H1 (cell line): ENCODE results near the gene KIF3B. TPM values are rescaled to one million over a fixed set of nuclear protein-coding genes. Genes with fewer than 3 reads are reported as not detected.

Experiments
- CTCF ChIA-PET: fragments of 300-600 bp; sonication (Branson Sonifier 250); formaldehyde crosslinking; loops from one replicate; lab custom pipeline; 2021; ENCODE audit not compliant: partially characterized antibody; lab: Charles Lee
- POLR2A ChIA-PET: fragments of 300-600 bp; sonication (Branson Sonifier 250); formaldehyde crosslinking; loops from one replicate; lab custom pipeline; 2021; ENCODE audit warnings: inconsistent platforms; ENCODE audit not compliant: partially characterized antibody; lab: Charles Lee
- DNase-seq, 2 experiments: peaks; one replicate each; pipeline versions ENCODE4 v3.0.0 to v3.0.0-alpha.2; 2010 to 2022; ENCODE audit warnings: low spot score in 2 of 2, low read depth in 1 of 2, mixed read lengths in 1 of 2
- FAIRE-seq: peaks from 2 replicates; lab custom pipeline; 2011; peaks lifted over from hg19 to GRCh38; lab: Jason Lieb, UNC
- H2AFZ ChIP-seq: 2 replicates; pipeline ENCODE4 v1.8.1; 2012; ENCODE audit warnings: low read length, inconsistent platforms
- H2AK5ac ChIP-seq: 2 replicates; pipeline ENCODE4 v1.6.1; 2013; ENCODE audit warnings: low read depth, low read length
- H2BK120ac ChIP-seq: replicated peaks from 2 replicates; pipeline ENCODE3; 2013; ENCODE audit warnings: low read depth, low read length, inconsistent platforms
- H2BK12ac ChIP-seq: 2 replicates; pipeline ENCODE4 v1.6.1; 2013; ENCODE audit warnings: low read depth, low read length
- H2BK15ac ChIP-seq: 2 replicates; pipeline ENCODE4 v1.6.1; 2013; ENCODE audit warnings: low read length
- H2BK20ac ChIP-seq: 2 replicates; pipeline ENCODE4 v1.6.1; 2013; ENCODE audit warnings: low read length
- H2BK5ac ChIP-seq: 2 replicates; pipeline ENCODE4 v1.6.1; 2013; ENCODE audit warnings: low read depth, low read length
- H3K14ac ChIP-seq: 2 replicates; pipeline ENCODE4 v1.6.1; 2013; ENCODE audit warnings: inconsistent platforms; ENCODE audit not compliant: insufficient read length
- H3K18ac ChIP-seq: 2 replicates; pipeline ENCODE4 v1.6.1; 2013; ENCODE audit warnings: low read length; ENCODE audit errors: extremely low read depth
- H3K23ac ChIP-seq: 2 replicates; pipeline ENCODE4 v1.6.1; 2013; ENCODE audit warnings: inconsistent platforms; ENCODE audit not compliant: insufficient read length
- H3K23me2 ChIP-seq: 2 replicates; pipeline ENCODE4 v1.6.1; 2013; ENCODE audit warnings: low read depth, low read length
- H3K27ac ChIP-seq: 2 replicates; pipeline ENCODE4 v1.6.1; 2011; ENCODE audit warnings: low read depth, low read length, inconsistent platforms
- H3K27me3 ChIP-seq, 4 experiments: replicated peaks in 1 of 4; 1 replicate in 1 of 4; 2 replicates in 3 of 4; pipeline versions ENCODE4 v1.6.1 to v1.8.1; 2011 to 2013; ENCODE audit warnings: low read length in 3 of 4, mild to moderate bottlenecking in 3 of 4, inconsistent platforms in 2 of 4, mixed read lengths in 2 of 4, moderate library complexity in 1 of 4; ENCODE audit not compliant: control insufficient read depth in 3 of 4, insufficient read depth in 3 of 4; ENCODE audit errors: extremely low read depth in 1 of 4
- H3K36me3 ChIP-seq, 4 experiments: 2 replicates each; pipeline versions ENCODE4 v1.6.1 to v1.8.1; 2011 to 2013; ENCODE audit warnings: mild to moderate bottlenecking in 4 of 4, low read length in 3 of 4, moderate library complexity in 2 of 4, control low read depth in 1 of 4, inconsistent platforms in 1 of 4; ENCODE audit not compliant: insufficient read depth in 4 of 4, control insufficient read depth in 2 of 4
- H3K4ac ChIP-seq: replicated peaks from 2 replicates; pipeline ENCODE3; 2013; ENCODE audit warnings: low read length, low read depth, mixed read lengths, inconsistent platforms; ENCODE audit not compliant: insufficient read length
- H3K4me1 ChIP-seq, 4 experiments: replicated peaks in 1 of 4; 1 replicate in 1 of 4; 2 replicates in 3 of 4; pipeline versions ENCODE4 v1.6.1 to v1.8.1; 2011 to 2013; ENCODE audit warnings: low read length in 3 of 4, inconsistent platforms in 2 of 4, mixed read lengths in 1 of 4; ENCODE audit not compliant: insufficient read depth in 4 of 4, control insufficient read depth in 3 of 4
- H3K4me2 ChIP-seq, 2 experiments: 2 replicates each; pipeline versions ENCODE4 v1.6.1 to v1.8.1; 2011 to 2013; ENCODE audit warnings: low read depth in 2 of 2, low read length in 2 of 2, control low read depth in 1 of 2, inconsistent platforms in 1 of 2, mild to moderate bottlenecking in 1 of 2; ENCODE audit not compliant: insufficient read depth in 1 of 2
- H3K4me3 ChIP-seq, 4 experiments: fragments of 200-600, 300-600 bp in 1 of 4; sonication (generic), shearing (Covaris generic), sonication (Bioruptor Twin) in 1 of 4; 2 replicates each; pipeline versions ENCODE4 v1.5.1 to v1.8.1; 2011 to 2016; ENCODE audit warnings: low read length in 4 of 4, low read depth in 3 of 4, control low read depth in 2 of 4, inconsistent platforms in 2 of 4, mild to moderate bottlenecking in 2 of 4, mixed read lengths in 1 of 4, moderate library complexity in 1 of 4; ENCODE audit not compliant: insufficient read depth in 2 of 4; ENCODE audit errors: extremely low read depth in 1 of 4
- H3K56ac ChIP-seq: replicated peaks from 2 replicates; pipeline ENCODE3; 2013; ENCODE audit warnings: low read depth, mild to moderate bottlenecking, mixed read lengths, low read length, inconsistent platforms; ENCODE audit not compliant: insufficient read length
- H3K79me1 ChIP-seq: 2 replicates; pipeline ENCODE4 v1.6.1; 2013; ENCODE audit warnings: low read depth, low read length, control low read depth
- H3K79me2 ChIP-seq, 2 experiments: 2 replicates each; pipeline versions ENCODE4 v1.6.1 to v1.8.1; 2012 to 2013; ENCODE audit warnings: low read length in 2 of 2, mild to moderate bottlenecking in 2 of 2, inconsistent platforms in 1 of 2; ENCODE audit not compliant: insufficient read depth in 2 of 2, control insufficient read depth in 1 of 2
- H3K9ac ChIP-seq, 4 experiments: replicated peaks in 1 of 4; 1 replicate in 1 of 4; 2 replicates in 3 of 4; pipeline versions ENCODE4 v1.6.1 to v1.8.1; 2011 to 2013; ENCODE audit warnings: low read depth in 3 of 4, low read length in 3 of 4, control low read depth in 2 of 4, mild to moderate bottlenecking in 2 of 4, moderate library complexity in 2 of 4, inconsistent platforms in 1 of 4; ENCODE audit errors: extremely low read depth in 1 of 4
- H3K9me3 ChIP-seq, 2 experiments: 2 replicates each; pipeline versions ENCODE4 v1.6.1 to v1.8.1; 2012 to 2013; ENCODE audit warnings: mild to moderate bottlenecking in 2 of 2, moderate library complexity in 2 of 2, control low read depth in 1 of 2, inconsistent platforms in 1 of 2, low read depth in 1 of 2, low read length in 1 of 2, mixed read lengths in 1 of 2; ENCODE audit not compliant: insufficient read depth in 2 of 2
- H4K20me1 ChIP-seq, 2 experiments: replicated peaks in 1 of 2; 2 replicates each; pipeline versions ENCODE3 to v1.8.1; 2011 to 2013; ENCODE audit warnings: inconsistent platforms in 2 of 2, low read length in 2 of 2, mild to moderate bottlenecking in 1 of 2; ENCODE audit not compliant: insufficient read depth in 2 of 2, control insufficient read depth in 1 of 2
- H4K5ac ChIP-seq: 2 replicates; pipeline ENCODE4 v1.6.1; 2013; ENCODE audit warnings: low read length, low read depth, mixed read lengths, inconsistent platforms; ENCODE audit not compliant: insufficient read length
- H4K8ac ChIP-seq: 2 replicates; pipeline ENCODE4 v1.8.0; 2013; ENCODE audit warnings: mild to moderate bottlenecking, moderate library complexity, low read length, inconsistent platforms; ENCODE audit not compliant: insufficient read depth; ENCODE audit errors: extremely low read depth
- H4K91ac ChIP-seq: replicated peaks from 2 replicates; pipeline ENCODE3; 2013; ENCODE audit warnings: low read length, mixed read lengths, inconsistent platforms; ENCODE audit not compliant: insufficient read length
- ASH2L ChIP-seq: fragments of 200-600, 300-600 bp; sonication (generic); IDR thresholded peaks from one replicate; pipeline ENCODE4 v1.7.1; 2017; ENCODE audit warnings: low read length
- CBX5 ChIP-seq: fragments of 300-800, 300-1000 bp; sonication (generic); IDR thresholded peaks from 2 replicates; pipeline ENCODE4 v1.7.1; 2016; ENCODE audit warnings: antibody characterized with exemption, low read length, low read depth
- CREB1 ChIP-seq: IDR thresholded peaks from 2 replicates; pipeline ENCODE4 v1.6.1; 2012; ENCODE audit warnings: inconsistent platforms
- HDAC6 ChIP-seq: IDR thresholded peaks from one replicate; pipeline ENCODE4 v1.7.1; 2012; ENCODE audit warnings: low read depth, mild to moderate bottlenecking, inconsistent platforms, low read length, moderate library complexity
- KDM1A ChIP-seq: fragments of 200-600, 300-600 bp; sonication (generic); IDR thresholded peaks from 2 replicates; pipeline ENCODE4 v1.7.1; 2016; ENCODE audit warnings: mild to moderate bottlenecking, low read length, borderline replicate concordance
- KDM5A ChIP-seq: fragments of 200-600 bp; IDR thresholded peaks from 2 replicates; pipeline ENCODE4 v1.7.1; 2012; ENCODE audit warnings: mild to moderate bottlenecking, low read length, inconsistent platforms, mixed read lengths
- POLR2A ChIP-seq, 2 experiments: IDR thresholded peaks; 1 replicate in 1 of 2; 2 replicates in 1 of 2; pipeline ENCODE4 v1.6.1; 2011; ENCODE audit warnings: low read depth in 2 of 2, low read length in 2 of 2, mild to moderate bottlenecking in 2 of 2; ENCODE audit errors: control extremely low read depth in 1 of 2
- RFX5 ChIP-seq: IDR thresholded peaks from 2 replicates; pipeline ENCODE4 v1.6.1; 2011; ENCODE audit warnings: low read depth, low read length, improper control_type of control experiment, borderline replicate concordance
- SAP30 ChIP-seq: fragments of 300-600 bp; sonication (generic); IDR thresholded peaks from 2 replicates; pipeline ENCODE4 v1.7.1; 2012; ENCODE audit warnings: low read length, moderate library complexity, mild to moderate bottlenecking, inconsistent platforms; ENCODE audit not compliant: insufficient read depth, insufficient replicate concordance
- SP1 ChIP-seq: IDR thresholded peaks from 2 replicates; pipeline ENCODE4 v1.6.1; 2011; ENCODE audit warnings: low read depth, low read length
- SP2 ChIP-seq: IDR thresholded peaks from 2 replicates; pipeline ENCODE4 v1.6.1; 2012; ENCODE audit warnings: mild to moderate bottlenecking, low read length, inconsistent platforms
- SUZ12 ChIP-seq: fragments of 200-600 bp; sonication (generic); IDR thresholded peaks from 2 replicates; pipeline ENCODE4 v1.6.1; 2012; ENCODE audit warnings: mild to moderate bottlenecking, inconsistent platforms, low read length, moderate library complexity, mixed read lengths
- TAF7 ChIP-seq: optimal IDR thresholded peaks from 2 replicates; pipeline ENCODE3; 2011; ENCODE audit warnings: low read depth, mild to moderate bottlenecking, inconsistent platforms, low read length, moderate library complexity, borderline replicate concordance
- TEAD4 ChIP-seq: IDR thresholded peaks from 2 replicates; pipeline ENCODE4 v1.6.1; 2012; ENCODE audit warnings: low read depth, low read length, inconsistent platforms, mixed read lengths
- WGBS, 2 experiments: shearing (Covaris generic) in 1 of 2; methylation state at CpG; one replicate each; pipeline versions ENCODE4 v1.1.6 to v1.1.7; 2013 to 2015; ENCODE audit warnings: low lambda C conversion rate in 2 of 2, mixed read lengths in 2 of 2, inconsistent platforms in 1 of 2, low coverage in 1 of 2, missing lambda C conversion rate in 1 of 2; ENCODE audit not compliant: insufficient replicate concordance in 2 of 2, insufficient coverage in 1 of 2, insufficient read length in 1 of 2; ENCODE audit errors: extremely low coverage in 1 of 2, missing lambda C conversion rate in 1 of 2; 5-methylcytosine and 5-hydroxymethylcytosine counted together
- polyA plus RNA-seq, 7 experiments: library from polyadenylated mRNA; depleted of rRNA in 3 of 7; stranded (reverse) in 5 of 7; unstranded in 2 of 7; fragments of >200 nt in 5 of 7; fragments of 200-250 nt in 2 of 7; gene quantifications; 1 replicate in 5 of 7; 2 replicates in 1 of 7; 4 replicates in 1 of 7; pipeline versions ENCODE4 v1.2.1 to v1.2.3, GENCODE V29; 2011 to 2013; ENCODE audit warnings: missing spikeins in 2 of 7, mixed read lengths in 2 of 7
- total RNA-seq: library from RNA; stranded (reverse); fragmentation: NEBNext Ultra II Directional; extraction: Animal tissue kit (Norgen Biotek cat#: 25700); gene quantifications from 2 replicates; pipeline ENCODE4 v1.2.1, GENCODE V29; 2021
- TF ChIP-seq, protein P1 (sequence below): IDR thresholded peaks from 2 replicates; pipeline ENCODE4 v1.6.1; 2012; ENCODE audit warnings: inconsistent platforms

KIF3B gene
- total and polyA plus RNA-seq, 2 of the 8 experiments (the other 6 are each of a cell fraction or from before 2014, with no cell fraction given): 10.1 to 22.4 TPM

DNA sequence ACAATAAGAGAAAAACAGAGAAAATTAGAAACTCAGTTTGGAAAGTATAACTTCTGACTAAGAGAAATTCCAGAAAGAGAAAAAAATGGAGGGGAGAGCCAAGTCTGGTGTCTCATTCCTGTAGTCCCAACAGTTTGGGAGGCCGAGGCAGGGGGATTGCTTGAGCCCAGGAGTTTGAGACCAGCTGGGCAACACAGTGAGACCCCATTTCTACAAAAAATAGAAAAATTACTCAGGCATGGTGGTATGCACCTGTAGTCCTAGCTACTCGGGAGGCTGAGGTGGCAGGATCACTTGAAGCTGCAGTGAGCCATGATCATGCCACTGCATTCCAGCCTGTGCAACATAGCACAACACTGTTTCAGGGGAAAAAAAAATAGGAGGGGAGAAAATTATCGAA, 3.1 kb upstream of the KIF3B start:
- H4K20me1 ChIP-seq: no peaks in the 10 kb centered on the region
- H3K56ac ChIP-seq: no peak overlapping the region
- CTCF ChIA-PET: interaction anchor here (0.6 kb wide), 1 partner anchor 135 kb away, joined by 4 read pairs; no protein-coding TSS in a partner anchor
- no peak overlapping the region for H2BK20ac ChIP-seq
- H3K4me2 ChIP-seq: no peak overlapping the region
- H2BK120ac ChIP-seq: no peak overlapping the region
- H3K23ac ChIP-seq: no peak overlapping the region
- POLR2A ChIA-PET: interaction anchor here (0.6 kb wide), 1 partner anchor 22 kb away, joined by 3 read pairs; no protein-coding TSS in a partner anchor
- H3K9me3 ChIP-seq: peaks cover 9 to 32% of the 10 kb centered on the region in 2 experiments; a peak in 3 of 4 replicates
- no peak overlapping the region for H4K8ac ChIP-seq
- no peak for TF ChIP-seq TEAD4
- TF ChIP-seq, protein P1, sequence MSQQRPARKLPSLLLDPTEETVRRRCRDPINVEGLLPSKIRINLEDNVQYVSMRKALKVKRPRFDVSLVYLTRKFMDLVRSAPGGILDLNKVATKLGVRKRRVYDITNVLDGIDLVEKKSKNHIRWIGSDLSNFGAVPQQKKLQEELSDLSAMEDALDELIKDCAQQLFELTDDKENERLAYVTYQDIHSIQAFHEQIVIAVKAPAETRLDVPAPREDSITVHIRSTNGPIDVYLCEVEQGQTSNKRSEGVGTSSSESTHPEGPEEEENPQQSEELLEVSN: no peak
- TF ChIP-seq RFX5: no peak
- TF ChIP-seq SP1: no peak
- no peak for TF ChIP-seq CREB1
- TF ChIP-seq KDM1A: no peak
- no peak for TF ChIP-seq CBX5
- TF ChIP-seq SAP30: no peak
- no peak for TF ChIP-seq HDAC6
- TF ChIP-seq ASH2L: no peak
- no peak for TF ChIP-seq KDM5A
- TF ChIP-seq POLR2A (IDR thresholded peaks at IDR 0.05; ENCODE audit: control extremely low read depth in 1 of 2, low read depth in 2 of 2, low read length in 2 of 2): no peak
- TF ChIP-seq SUZ12: no peak
- TF ChIP-seq SP2: no peak
- no peak for TF ChIP-seq TAF7
- H3K27ac ChIP-seq: no peak overlapping the region
- H2AK5ac ChIP-seq: no peak overlapping the region
- H4K5ac ChIP-seq: no peak overlapping the region
- H3K79me1 ChIP-seq: no peaks in the 10 kb centered on the region; the same call in 1 of the 2 replicates
- FAIRE-seq (no peak), DNase-seq (no peak)
- no peak overlapping the region for H3K18ac ChIP-seq
- peaks cover 8% of the 10 kb centered on the region; the same call in 1 of the 2 replicates for H3K23me2 ChIP-seq
- H2BK5ac ChIP-seq: no peak overlapping the region
- no peaks in the 10 kb centered on the region for H3K79me2 ChIP-seq
- no peak overlapping the region for H4K91ac ChIP-seq
- no peak overlapping the region for H3K4ac ChIP-seq
- no peak overlapping the region for H3K9ac ChIP-seq
- WGBS, 2 experiments: 77% methylated on average over 3 of the region's 3 CpGs; no CpG with 5 or more reads in 1 of the 2 experiments
- H2BK12ac ChIP-seq: no peak overlapping the region
- H2BK15ac ChIP-seq: no peak overlapping the region
- peaks cover 0 to 4% (median 0%) of the 10 kb centered on the region in 4 experiments; a peak in 3 of 7 replicates for H3K4me1 ChIP-seq
- no peaks in the 10 kb centered on the region for H3K27me3 ChIP-seq
- no peak overlapping the region for H3K14ac ChIP-seq
- H3K4me3 ChIP-seq: no peak overlapping the region
- no peaks in the 10 kb centered on the region for H3K36me3 ChIP-seq
- no peak overlapping the region for H2AFZ ChIP-seq
